SU-DHL-6 (cell line): Measurements from ENCODE around the gene LCN10.

ENCODE experiments used
- EZH2phosphoT487 ChIP-seq: fragments of 200-600 bp; sonication (generic), shearing (Covaris generic); conservative IDR thresholded peaks from 2 replicates; pipeline ENCODE4 v1.6.1; 2018; ENCODE audit warnings: mild to moderate bottlenecking, antibody characterized with exemption, low read length, moderate library complexity, mixed read lengths
- TF ChIP-seq, protein P1 (sequence below): fragments of 200-600 bp; sonication (generic); IDR thresholded peaks from one replicate; pipeline ENCODE4 v1.5.1; 2017; ENCODE audit warnings: antibody characterized with exemption, mild to moderate bottlenecking, low read length, moderate library complexity; ENCODE audit not compliant: insufficient read depth, poor library complexity, severe bottlenecking

DNA sequence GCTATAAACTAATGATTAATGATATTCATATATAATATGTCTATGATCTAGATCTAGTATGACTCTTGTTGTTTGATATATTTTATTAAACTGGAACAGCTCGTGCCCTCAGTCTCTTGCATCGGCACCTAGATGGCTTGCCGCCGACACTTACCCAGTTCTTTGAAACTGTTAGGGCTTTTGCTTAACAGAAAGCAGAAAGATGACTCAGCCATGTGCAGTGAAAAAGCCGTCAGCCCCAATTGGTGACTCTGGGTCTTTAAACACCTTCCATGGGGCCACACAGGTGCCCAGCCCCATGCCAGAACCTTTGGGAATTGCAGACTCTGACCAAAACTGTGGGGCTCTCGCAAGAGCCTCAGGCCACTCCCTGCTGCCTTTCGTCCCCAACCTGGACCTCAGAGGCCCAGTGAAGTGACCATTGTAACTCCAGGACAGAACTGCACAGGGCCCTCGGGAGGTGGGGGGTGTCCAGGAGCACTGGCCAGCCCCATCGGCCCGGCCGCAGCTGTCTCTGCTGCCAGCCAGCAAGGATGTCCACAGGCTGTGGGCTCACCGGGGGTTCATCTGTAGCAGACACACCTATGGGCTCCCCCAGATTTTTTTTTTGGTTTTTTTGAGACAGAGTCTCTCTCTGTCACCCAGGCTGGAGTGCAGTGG is 7.8 kb downstream of the LCN10 start:
- TF ChIP-seq, protein P1, sequence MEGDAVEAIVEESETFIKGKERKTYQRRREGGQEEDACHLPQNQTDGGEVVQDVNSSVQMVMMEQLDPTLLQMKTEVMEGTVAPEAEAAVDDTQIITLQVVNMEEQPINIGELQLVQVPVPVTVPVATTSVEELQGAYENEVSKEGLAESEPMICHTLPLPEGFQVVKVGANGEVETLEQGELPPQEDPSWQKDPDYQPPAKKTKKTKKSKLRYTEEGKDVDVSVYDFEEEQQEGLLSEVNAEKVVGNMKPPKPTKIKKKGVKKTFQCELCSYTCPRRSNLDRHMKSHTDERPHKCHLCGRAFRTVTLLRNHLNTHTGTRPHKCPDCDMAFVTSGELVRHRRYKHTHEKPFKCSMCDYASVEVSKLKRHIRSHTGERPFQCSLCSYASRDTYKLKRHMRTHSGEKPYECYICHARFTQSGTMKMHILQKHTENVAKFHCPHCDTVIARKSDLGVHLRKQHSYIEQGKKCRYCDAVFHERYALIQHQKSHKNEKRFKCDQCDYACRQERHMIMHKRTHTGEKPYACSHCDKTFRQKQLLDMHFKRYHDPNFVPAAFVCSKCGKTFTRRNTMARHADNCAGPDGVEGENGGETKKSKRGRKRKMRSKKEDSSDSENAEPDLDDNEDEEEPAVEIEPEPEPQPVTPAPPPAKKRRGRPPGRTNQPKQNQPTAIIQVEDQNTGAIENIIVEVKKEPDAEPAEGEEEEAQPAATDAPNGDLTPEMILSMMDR = no peak
- no peak for TF ChIP-seq EZH2phosphoT487
